HG02885 (cell line): ENCODE measurements around the gene IQSEC3.
"Not testable (repeated sequence)": the region's sequence is repeated elsewhere in the genome, so short reads cannot be mapped to it uniquely, and the experiment has no call there.

Experiments
- ATAC-seq: cut with Tn5 transposase; IDR thresholded peaks from one replicate; pipeline ENCODE4 v1.9.1; 2021; ENCODE audit warnings: mild to moderate bottlenecking; ENCODE audit not compliant: unreplicated experiment, poor library complexity

Gene IQSEC3

GRCh38 chr12:66428-66781, at the start of gene IQSEC3:
Gene IQSEC3, plus strand, starts transcription at chr12:66767. Its CDS starts 116 bp downstream, at chr12:66883.
- ATAC-seq, result not testable (repeated sequence)

GRCh38 chr12:17370-18340, 48.9 kb upstream of the IQSEC3 start:
- not testable (repeated sequence) for ATAC-seq

- not testable (repeated sequence) for ATAC-seq
Measured at GRCh38 chr12:18821-19567, 47.6 kb upstream of the IQSEC3 start.

GRCh38 chr12:19906-20305, 46.7 kb upstream of the IQSEC3 start:
- not testable (repeated sequence) for ATAC-seq

- no peak for ATAC-seq
Measured at GRCh38 chr12:20757-21156, 45.8 kb upstream of the IQSEC3 start.

GRCh38 chr12:21301-22189, 45.0 kb upstream of the IQSEC3 start:
- ATAC-seq, result peak; percentile 80

GRCh38 chr12:22190-22529, 44.4 kb upstream of the IQSEC3 start:
- ATAC-seq, result peak; percentile 47

GRCh38 chr12:22530-23201, 43.9 kb upstream of the IQSEC3 start:
- ATAC-seq, result no peak

- ATAC-seq, result not testable (repeated sequence)
Measured at GRCh38 chr12:27904-28303, 38.7 kb upstream of the IQSEC3 start.

- ATAC-seq, result not testable (repeated sequence)
Measured at GRCh38 chr12:38775-39174, 27.8 kb upstream of the IQSEC3 start.

- ATAC-seq, result not testable (repeated sequence)
Measured at GRCh38 chr12:39555-40265, 26.9 kb upstream of the IQSEC3 start.

- not testable (repeated sequence) for ATAC-seq
Measured at GRCh38 chr12:44352-44751, 22.2 kb upstream of the IQSEC3 start.

GRCh38 chr12:45235-45990, 21.2 kb upstream of the IQSEC3 start:
- not testable (repeated sequence) for ATAC-seq

- ATAC-seq, result not testable (repeated sequence)
Measured at GRCh38 chr12:45991-46358, 20.6 kb upstream of the IQSEC3 start.

GRCh38 chr12:46542-46941, 20.0 kb upstream of the IQSEC3 start:
- not testable (repeated sequence) for ATAC-seq

GRCh38 chr12:47699-48226, 18.8 kb upstream of the IQSEC3 start:
- ATAC-seq, result not testable (repeated sequence)

- not testable (repeated sequence) for ATAC-seq
Measured at GRCh38 chr12:49149-49548, 17.4 kb upstream of the IQSEC3 start.

GRCh38 chr12:51087-51486, 15.5 kb upstream of the IQSEC3 start:
- ATAC-seq, result not testable (repeated sequence)
